Measurements from ENCODE around the gene AMER2.
"Not testable (repeated sequence)": the region's sequence is repeated elsewhere in the genome, so short reads cannot be mapped to it uniquely, and the experiment has no call there.

AMER2 gene

GRCh38 chr13:25169951-25170553 is 2.0 kb downstream of the AMER2 start:
- peaks cover 14 to 85% (median 44%) of the 10 kb centered on the region in 5 experiments for H3K27me3 ChIP-seq (replicated peaks in 2 of 5; ENCODE audit: control insufficient read depth in 4 of 5, insufficient read depth in 5 of 5, low read length in 4 of 5)
- H3K4me3 ChIP-seq (ENCODE audit: control insufficient read depth in 1 of 7, extremely low read depth in 1 of 7, insufficient read depth in 4 of 7, low read depth in 2 of 7, low read length in 6 of 7) = no peak overlapping the region
- peaks cover 0 to 19% (median 14%) of the 10 kb centered on the region in 4 experiments for H3K4me1 ChIP-seq (ENCODE audit: control extremely low read depth in 1 of 4, control insufficient read depth in 4 of 4, insufficient read depth in 4 of 4, low read length in 3 of 4)
- H3K36me3 ChIP-seq (ENCODE audit: control insufficient read depth in 4 of 4, insufficient read depth in 4 of 4, low read length in 3 of 4) = no peaks in the 10 kb centered on the region
- WGBS (ENCODE audit: insufficient coverage) = 80% methylated on average over 37 of the region's 37 CpGs
- H3K27ac ChIP-seq (ENCODE audit: insufficient read depth in 1 of 2, low read depth in 1 of 2, low read length in 2 of 2, poor library complexity in 1 of 2, severe bottlenecking in 2 of 2) = no peak overlapping the region
- CTCF ChIA-PET = no interaction called here
- DNase-seq = peak in 1 of 3 donors; percentile 13
- POLR2A ChIA-PET = no interaction called here
- H3K9me3 ChIP-seq (ENCODE audit: control extremely low read depth in 1 of 5, control insufficient read depth in 4 of 5, insufficient read depth in 2 of 5, low read depth in 1 of 5, low read length in 4 of 5) = peaks cover 0 to 6% (median 0%) of the 10 kb centered on the region in 5 experiments

GRCh38 chr13:25169356-25169755 is 2.7 kb downstream of the AMER2 start:
- Histone ChIP-seq H3K27ac (ENCODE audit: insufficient read depth in 1 of 2, low read depth in 1 of 2, low read length in 2 of 2, poor library complexity in 1 of 2, severe bottlenecking in 2 of 2) (no peak overlapping the region), H3K4me3 (ENCODE audit: control insufficient read depth in 1 of 7, extremely low read depth in 1 of 7, insufficient read depth in 4 of 7, low read depth in 2 of 7, low read length in 6 of 7) (no peak overlapping the region), H3K4me1 (ENCODE audit: control extremely low read depth in 1 of 4, control insufficient read depth in 4 of 4, insufficient read depth in 4 of 4, low read length in 3 of 4) (peaks cover 0 to 19% (median 14%) of the 10 kb centered on the region in 4 experiments), H3K27me3 (replicated peaks in 2 of 5; ENCODE audit: control insufficient read depth in 4 of 5, insufficient read depth in 5 of 5, low read length in 4 of 5) (peaks cover 14 to 82% (median 41%) of the 10 kb centered on the region in 5 experiments), H3K9me3 (ENCODE audit: control extremely low read depth in 1 of 5, control insufficient read depth in 4 of 5, insufficient read depth in 2 of 5, low read depth in 1 of 5, low read length in 4 of 5) (peaks cover 0 to 6% (median 0%) of the 10 kb centered on the region in 5 experiments), H3K36me3 (ENCODE audit: control insufficient read depth in 4 of 4, insufficient read depth in 4 of 4, low read length in 3 of 4) (no peaks in the 10 kb centered on the region)
- POLR2A ChIA-PET = no interaction called here
- WGBS (ENCODE audit: insufficient coverage) = 91% methylated on average over 12 of the region's 12 CpGs
- no peak for DNase-seq
- CTCF ChIA-PET = no interaction called here

- no CpG with 5 or more reads among the region's 3 CpGs for WGBS (ENCODE audit: insufficient coverage)
- ChIA-PET POLR2A (no interaction called here), CTCF (no interaction called here)
Measured at GRCh38 chr13:25168790-25169189, 3.3 kb downstream of the AMER2 start.

GRCh38 chr13:25167382-25168174 is 4.5 kb downstream of the AMER2 start:
- Histone ChIP-seq H3K36me3 (ENCODE audit: control insufficient read depth in 4 of 4, insufficient read depth in 4 of 4, low read length in 3 of 4) (no peaks in the 10 kb centered on the region), H3K9me3 (ENCODE audit: control extremely low read depth in 1 of 5, control insufficient read depth in 4 of 5, insufficient read depth in 2 of 5, low read depth in 1 of 5, low read length in 4 of 5) (peaks cover 0 to 6% (median 0%) of the 10 kb centered on the region in 5 experiments), H3K27me3 (replicated peaks in 2 of 5; ENCODE audit: control insufficient read depth in 4 of 5, insufficient read depth in 5 of 5, low read length in 4 of 5) (peaks cover 14 to 67% (median 30%) of the 10 kb centered on the region in 5 experiments), H3K4me1 (ENCODE audit: control extremely low read depth in 1 of 4, control insufficient read depth in 4 of 4, insufficient read depth in 4 of 4, low read length in 3 of 4) (peaks cover 0 to 19% (median 14%) of the 10 kb centered on the region in 4 experiments), H3K27ac (ENCODE audit: insufficient read depth in 1 of 2, low read depth in 1 of 2, low read length in 2 of 2, poor library complexity in 1 of 2, severe bottlenecking in 2 of 2) (no peak overlapping the region), H3K4me3 (ENCODE audit: control insufficient read depth in 1 of 7, extremely low read depth in 1 of 7, insufficient read depth in 4 of 7, low read depth in 2 of 7, low read length in 6 of 7) (no peak overlapping the region)
- no peak for DNase-seq
- no CpG with 5 or more reads among the region's 3 CpGs for WGBS (ENCODE audit: insufficient coverage)
- POLR2A ChIA-PET = no interaction called here
- CTCF ChIA-PET = no interaction called here

More at GRCh38 chr13:25168790-25169189, 3.3 kb downstream of the AMER2 start:
- Histone ChIP-seq H3K36me3 (ENCODE audit: control insufficient read depth in 4 of 4, insufficient read depth in 4 of 4, low read length in 3 of 4) (no peaks in the 10 kb centered on the region), H3K9me3 (ENCODE audit: control extremely low read depth in 1 of 5, control insufficient read depth in 4 of 5, insufficient read depth in 2 of 5, low read depth in 1 of 5, low read length in 4 of 5) (peaks cover 0 to 6% (median 0%) of the 10 kb centered on the region in 5 experiments), H3K27me3 (replicated peaks in 2 of 5; ENCODE audit: control insufficient read depth in 4 of 5, insufficient read depth in 5 of 5, low read length in 4 of 5) (peaks cover 14 to 76% (median 36%) of the 10 kb centered on the region in 5 experiments), H3K4me1 (ENCODE audit: control extremely low read depth in 1 of 4, control insufficient read depth in 4 of 4, insufficient read depth in 4 of 4, low read length in 3 of 4) (peaks cover 0 to 19% (median 14%) of the 10 kb centered on the region in 4 experiments), H3K4me3 (ENCODE audit: control insufficient read depth in 1 of 7, extremely low read depth in 1 of 7, insufficient read depth in 4 of 7, low read depth in 2 of 7, low read length in 6 of 7) (no peak overlapping the region), H3K27ac (ENCODE audit: insufficient read depth in 1 of 2, low read depth in 1 of 2, low read length in 2 of 2, poor library complexity in 1 of 2, severe bottlenecking in 2 of 2) (no peak overlapping the region)
- DNase-seq = no peak

GRCh38 chr13:25166306-25166705 is 5.8 kb downstream of the AMER2 start:
- H3K27me3 ChIP-seq (replicated peaks in 2 of 5; ENCODE audit: control insufficient read depth in 4 of 5, insufficient read depth in 5 of 5, low read length in 4 of 5) = peaks cover 14 to 55% (median 20%) of the 10 kb centered on the region in 5 experiments
- H3K4me1 ChIP-seq (ENCODE audit: control extremely low read depth in 1 of 4, control insufficient read depth in 4 of 4, insufficient read depth in 4 of 4, low read length in 3 of 4) = peaks cover 0 to 11% (median 7%) of the 10 kb centered on the region in 4 experiments
- H3K4me3 ChIP-seq (ENCODE audit: control insufficient read depth in 1 of 7, extremely low read depth in 1 of 7, insufficient read depth in 4 of 7, low read depth in 2 of 7, low read length in 6 of 7) = no peak overlapping the region
- no CpG with 5 or more reads among the region's 3 CpGs for WGBS (ENCODE audit: insufficient coverage)
- H3K9me3 ChIP-seq (ENCODE audit: control extremely low read depth in 1 of 5, control insufficient read depth in 4 of 5, insufficient read depth in 2 of 5, low read depth in 1 of 5, low read length in 4 of 5) = peaks cover 0 to 6% (median 0%) of the 10 kb centered on the region in 5 experiments
- POLR2A ChIA-PET = no interaction called here
- no peaks in the 10 kb centered on the region for H3K36me3 ChIP-seq (ENCODE audit: control insufficient read depth in 4 of 4, insufficient read depth in 4 of 4, low read length in 3 of 4)
- H3K27ac ChIP-seq (ENCODE audit: insufficient read depth in 1 of 2, low read depth in 1 of 2, low read length in 2 of 2, poor library complexity in 1 of 2, severe bottlenecking in 2 of 2) = no peak overlapping the region
- no peak for DNase-seq
- CTCF ChIA-PET = no interaction called here

GRCh38 chr13:25165663-25166062 is 6.4 kb downstream of the AMER2 start:
- ChIA-PET POLR2A (no interaction called here), CTCF (no interaction called here)
- H3K36me3 ChIP-seq (ENCODE audit: control insufficient read depth in 4 of 4, insufficient read depth in 4 of 4, low read length in 3 of 4) = no peaks in the 10 kb centered on the region
- peaks cover 0 to 4% (median 2%) of the 10 kb centered on the region in 4 experiments for H3K4me1 ChIP-seq (ENCODE audit: control extremely low read depth in 1 of 4, control insufficient read depth in 4 of 4, insufficient read depth in 4 of 4, low read length in 3 of 4)
- H3K9me3 ChIP-seq (ENCODE audit: control extremely low read depth in 1 of 5, control insufficient read depth in 4 of 5, insufficient read depth in 2 of 5, low read depth in 1 of 5, low read length in 4 of 5) = peaks cover 0 to 6% (median 0%) of the 10 kb centered on the region in 5 experiments
- DNase-seq = no peak
- WGBS (ENCODE audit: insufficient coverage) = 96% methylated on average over 5 of the region's 6 CpGs
- H3K27ac ChIP-seq (ENCODE audit: insufficient read depth in 1 of 2, low read depth in 1 of 2, low read length in 2 of 2, poor library complexity in 1 of 2, severe bottlenecking in 2 of 2) = no peak overlapping the region
- no peak overlapping the region for H3K4me3 ChIP-seq (ENCODE audit: control insufficient read depth in 1 of 7, extremely low read depth in 1 of 7, insufficient read depth in 4 of 7, low read depth in 2 of 7, low read length in 6 of 7)
- peaks cover 14 to 49% (median 20%) of the 10 kb centered on the region in 5 experiments for H3K27me3 ChIP-seq (replicated peaks in 2 of 5; ENCODE audit: control insufficient read depth in 4 of 5, insufficient read depth in 5 of 5, low read length in 4 of 5)

GRCh38 chr13:25165163-25165562 is 6.9 kb downstream of the AMER2 start:
- CTCF ChIA-PET; H3K27ac ChIP-seq (ENCODE audit: insufficient read depth in 1 of 2, low read depth in 1 of 2, low read length in 2 of 2, poor library complexity in 1 of 2, severe bottlenecking in 2 of 2); DNase-seq; H3K4me1 ChIP-seq (ENCODE audit: control extremely low read depth in 1 of 4, control insufficient read depth in 4 of 4, insufficient read depth in 4 of 4, low read length in 3 of 4); H3K4me3 ChIP-seq (ENCODE audit: control insufficient read depth in 1 of 7, extremely low read depth in 1 of 7, insufficient read depth in 4 of 7, low read depth in 2 of 7, low read length in 6 of 7); POLR2A ChIA-PET; H3K9me3 ChIP-seq (ENCODE audit: control extremely low read depth in 1 of 5, control insufficient read depth in 4 of 5, insufficient read depth in 2 of 5, low read depth in 1 of 5, low read length in 4 of 5); H3K36me3 ChIP-seq (ENCODE audit: control insufficient read depth in 4 of 4, insufficient read depth in 4 of 4, low read length in 3 of 4): not testable (repeated sequence)
- WGBS (ENCODE audit: insufficient coverage) = 60% methylated on average over 2 of the region's 5 CpGs
- H3K27me3 ChIP-seq (replicated peaks in 2 of 5; ENCODE audit: control insufficient read depth in 4 of 5, insufficient read depth in 5 of 5, low read length in 4 of 5) = peaks cover 14 to 44% (median 18%) of the 10 kb centered on the region in 5 experiments
